ENCODE measurements around the gene FMNL1.
A peak's percentile ranks its signal among the peaks of the same experiment; 100 is the strongest.

Gene FMNL1

GRCh38 chr17:45279898-45280297 lies 58.2 kb downstream of the FMNL1 start:
- DNase-seq (ENCODE audit: low read depth): no peak

DNA sequence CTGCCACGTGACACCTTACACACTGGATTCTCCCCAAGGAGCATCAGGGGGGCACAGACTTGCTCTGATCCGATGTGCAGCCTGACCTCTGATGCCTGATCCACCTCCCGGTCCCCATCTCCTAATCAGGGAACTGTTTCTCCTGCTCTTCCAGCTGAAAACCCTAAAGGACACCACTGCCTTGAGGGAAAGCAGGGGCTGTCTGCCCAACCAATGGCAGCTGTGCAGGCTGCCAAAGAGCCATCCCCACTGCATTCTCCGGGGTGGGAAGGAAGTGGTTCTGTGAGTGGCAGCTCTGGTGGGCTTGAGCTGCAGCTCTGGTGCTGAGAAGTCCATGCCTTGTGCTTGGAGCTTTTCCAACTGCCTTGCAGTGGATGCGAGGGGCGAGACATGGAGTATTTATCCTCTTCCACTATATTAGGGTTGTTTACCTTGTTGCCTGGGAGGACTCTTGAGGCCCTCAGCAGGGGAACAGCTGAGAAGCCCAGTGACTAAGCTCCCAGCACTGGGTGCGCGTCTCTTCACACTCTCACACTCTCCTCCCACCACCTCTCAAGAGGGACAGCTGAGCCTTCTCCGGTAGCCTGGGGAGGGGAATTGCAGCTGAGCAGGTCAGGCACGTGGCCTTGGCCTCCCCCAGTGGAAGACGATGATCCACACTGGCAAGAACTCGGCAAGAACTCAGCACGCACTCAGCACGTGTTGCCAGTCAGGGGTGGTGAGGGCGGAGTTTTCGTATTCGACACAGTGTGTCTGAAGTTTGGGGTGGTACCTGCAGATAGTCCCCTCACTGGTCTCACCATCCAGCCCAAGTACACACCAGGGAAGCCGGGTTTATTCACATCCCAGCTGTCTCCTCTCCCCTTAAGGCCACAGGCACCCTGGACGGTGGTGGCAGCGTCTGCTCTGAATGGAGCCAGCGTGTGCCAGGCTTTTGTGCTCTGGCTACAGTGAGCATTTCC lies 61.3 kb downstream of the FMNL1 start:
- no peak for DNase-seq (ENCODE audit: low read depth)

- no peak for DNase-seq (ENCODE audit: low read depth)
Measured at GRCh38 chr17:45283711-45284110, 62.0 kb downstream of the FMNL1 start.

GRCh38 chr17:45284176-45285140 lies 62.8 kb downstream of the FMNL1 start:
- DNase-seq (ENCODE audit: low read depth): peak; percentile 37

DNA sequence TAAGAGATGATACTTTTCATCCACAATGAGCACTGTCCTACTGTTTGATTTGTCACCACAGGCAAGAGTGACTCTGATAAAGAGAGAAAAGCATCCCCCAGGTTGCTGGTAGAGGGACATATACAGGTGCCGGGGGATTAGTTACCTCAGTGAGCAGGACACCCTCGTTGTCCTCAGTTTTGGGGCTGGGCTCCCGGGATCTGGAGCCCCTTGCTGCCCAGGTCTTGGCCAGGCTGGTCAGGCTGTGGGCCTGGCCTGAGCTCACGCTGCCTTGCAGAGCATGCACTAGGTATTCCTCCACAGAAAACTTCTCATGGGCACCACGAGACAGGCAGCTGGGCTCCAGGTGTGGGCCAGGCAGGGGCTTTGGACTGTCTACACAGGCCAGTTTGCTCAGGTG lies 64.6 kb downstream of the FMNL1 start:
- no peak for DNase-seq (ENCODE audit: low read depth)

- no peak for DNase-seq (ENCODE audit: low read depth)
Measured at GRCh38 chr17:45287526-45288500, 66.1 kb downstream of the FMNL1 start.

DNA sequence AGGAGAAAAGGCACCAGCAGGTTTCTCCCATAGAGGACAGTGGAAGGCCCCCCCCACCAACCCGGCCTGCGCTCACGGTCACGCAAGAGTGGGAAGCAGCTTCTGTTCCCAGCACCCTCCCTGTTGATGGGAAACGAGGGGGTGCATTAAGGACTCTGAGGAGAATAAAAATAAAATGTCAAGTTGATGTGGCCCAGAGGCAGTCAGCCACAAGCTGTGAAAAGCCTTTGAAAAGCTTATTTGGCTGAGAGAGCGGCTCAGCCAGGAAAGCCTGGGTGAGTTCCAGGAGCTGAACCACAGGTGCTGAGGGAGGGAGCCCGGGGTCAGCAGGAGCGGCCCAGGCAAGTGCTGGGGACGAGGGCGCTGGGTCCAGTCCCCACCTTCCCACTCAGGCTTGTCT lies 67.1 kb downstream of the FMNL1 start:
- no peak for DNase-seq (ENCODE audit: low read depth)

DNA sequence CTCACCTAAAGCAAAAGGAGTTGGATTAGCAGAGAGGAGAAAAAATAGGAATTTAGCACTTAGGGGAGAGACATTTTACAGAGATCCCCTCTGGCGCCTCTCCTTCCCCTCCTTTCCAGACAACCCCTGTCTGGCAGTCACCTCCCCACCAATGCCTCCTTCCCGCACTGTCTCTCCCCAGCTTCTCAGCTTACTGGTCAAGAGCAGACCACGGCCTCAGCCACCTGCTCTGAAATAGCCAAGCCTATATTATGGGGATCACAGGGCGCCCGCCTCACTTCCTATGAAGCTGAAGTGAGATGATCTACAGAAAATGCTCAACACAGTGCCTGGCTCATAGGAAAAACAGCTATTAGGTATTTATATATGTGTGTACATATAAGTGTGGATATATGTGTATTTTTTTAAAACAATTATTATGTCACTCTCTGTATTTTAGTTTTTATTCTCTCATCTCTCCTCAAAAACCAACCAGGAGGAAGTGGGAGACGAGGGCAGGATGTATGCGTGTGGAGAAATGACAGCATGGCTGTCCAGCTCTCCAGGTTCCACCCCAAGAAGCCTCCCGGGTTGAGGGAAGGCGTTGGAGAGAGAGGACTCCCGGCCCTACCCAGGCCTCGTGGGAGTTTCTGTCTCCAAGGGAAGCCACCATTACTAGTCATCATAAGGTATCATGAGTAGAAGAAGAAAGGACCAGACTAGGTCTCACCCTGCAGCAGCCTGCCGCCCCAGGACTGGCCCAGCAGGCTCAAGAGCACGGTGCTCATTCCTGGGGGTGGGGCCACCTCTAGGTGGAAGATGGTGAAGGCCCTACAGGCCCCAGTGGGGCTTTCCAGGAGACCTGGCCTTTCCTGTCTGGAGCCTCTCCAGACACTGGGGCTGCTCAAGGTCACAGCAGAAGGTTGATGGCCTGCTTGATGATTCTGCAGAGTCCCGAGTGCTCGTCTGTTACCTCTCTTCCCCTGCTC lies 67.9 kb downstream of the FMNL1 start:
- no peak for DNase-seq (ENCODE audit: low read depth)

DNA sequence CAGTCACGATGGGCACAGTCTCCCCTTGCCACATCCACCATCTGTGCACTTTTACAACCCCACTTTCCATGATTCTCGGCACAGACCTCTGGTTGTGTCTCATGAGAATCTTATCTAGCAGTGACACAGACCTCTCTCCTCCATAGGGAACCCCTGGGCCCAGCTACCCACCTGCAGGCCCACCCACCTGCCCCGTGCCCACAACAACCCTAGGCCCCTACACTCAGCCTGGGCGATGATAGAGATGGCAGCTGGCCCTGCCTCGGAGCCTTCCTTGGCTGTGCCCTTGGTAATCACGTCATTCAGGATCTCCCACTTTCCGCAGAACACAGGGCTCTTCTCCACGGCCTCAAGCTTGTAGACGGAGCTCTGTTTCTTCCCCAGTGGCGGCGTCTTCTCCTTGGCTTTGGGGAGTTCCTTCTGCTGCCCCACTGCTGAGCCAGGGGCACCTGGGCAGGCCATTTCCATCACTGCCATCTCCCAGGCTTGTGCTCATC lies 68.6 kb downstream of the FMNL1 start:
- DNase-seq (ENCODE audit: low read depth): no peak

- no peak for DNase-seq (ENCODE audit: low read depth)
Measured at GRCh38 chr17:45291171-45291805, 69.6 kb downstream of the FMNL1 start.

DNA sequence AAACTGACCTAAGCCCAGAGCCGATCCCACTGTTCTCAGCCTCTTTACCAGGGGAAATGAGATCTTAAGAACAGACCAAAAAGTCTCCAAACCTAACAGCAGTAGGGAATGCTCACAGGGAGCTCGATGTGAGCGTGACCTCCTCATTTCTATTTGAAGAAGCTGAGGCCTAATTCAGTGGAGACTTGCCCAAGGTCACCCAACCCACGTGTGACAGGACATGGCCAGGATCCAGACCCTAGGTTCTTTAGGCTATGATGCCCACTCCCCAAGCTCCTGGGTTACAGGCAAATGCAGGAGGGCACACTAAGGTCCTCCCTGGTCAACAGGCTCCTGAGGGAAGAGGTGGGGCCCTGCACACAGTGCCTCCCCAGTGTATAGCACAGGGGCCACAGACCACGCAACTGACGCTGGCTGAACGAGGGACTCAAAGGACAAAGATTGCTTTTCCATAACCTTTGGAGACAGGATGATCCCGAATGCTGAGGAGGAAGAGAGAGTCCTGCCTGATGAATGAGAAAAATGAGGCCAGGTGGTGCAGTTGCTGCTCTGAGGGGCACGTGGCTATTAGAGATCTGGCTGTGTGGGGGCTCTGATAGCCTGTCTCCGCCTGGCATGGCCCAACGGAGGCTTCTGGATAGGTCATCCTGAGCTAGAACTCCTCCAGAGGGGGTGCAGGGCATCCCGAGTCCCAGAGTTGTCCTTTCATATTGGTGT lies 71.2 kb downstream of the FMNL1 start:
- no peak for DNase-seq (ENCODE audit: low read depth)

- peak; percentile 99 for DNase-seq (ENCODE audit: low read depth)
Measured at GRCh38 chr17:45293413-45294211, 71.9 kb downstream of the FMNL1 start.

- peak; percentile 81 for DNase-seq (ENCODE audit: low read depth)
Measured at GRCh38 chr17:45294506-45294905, 72.8 kb downstream of the FMNL1 start.

DNA sequence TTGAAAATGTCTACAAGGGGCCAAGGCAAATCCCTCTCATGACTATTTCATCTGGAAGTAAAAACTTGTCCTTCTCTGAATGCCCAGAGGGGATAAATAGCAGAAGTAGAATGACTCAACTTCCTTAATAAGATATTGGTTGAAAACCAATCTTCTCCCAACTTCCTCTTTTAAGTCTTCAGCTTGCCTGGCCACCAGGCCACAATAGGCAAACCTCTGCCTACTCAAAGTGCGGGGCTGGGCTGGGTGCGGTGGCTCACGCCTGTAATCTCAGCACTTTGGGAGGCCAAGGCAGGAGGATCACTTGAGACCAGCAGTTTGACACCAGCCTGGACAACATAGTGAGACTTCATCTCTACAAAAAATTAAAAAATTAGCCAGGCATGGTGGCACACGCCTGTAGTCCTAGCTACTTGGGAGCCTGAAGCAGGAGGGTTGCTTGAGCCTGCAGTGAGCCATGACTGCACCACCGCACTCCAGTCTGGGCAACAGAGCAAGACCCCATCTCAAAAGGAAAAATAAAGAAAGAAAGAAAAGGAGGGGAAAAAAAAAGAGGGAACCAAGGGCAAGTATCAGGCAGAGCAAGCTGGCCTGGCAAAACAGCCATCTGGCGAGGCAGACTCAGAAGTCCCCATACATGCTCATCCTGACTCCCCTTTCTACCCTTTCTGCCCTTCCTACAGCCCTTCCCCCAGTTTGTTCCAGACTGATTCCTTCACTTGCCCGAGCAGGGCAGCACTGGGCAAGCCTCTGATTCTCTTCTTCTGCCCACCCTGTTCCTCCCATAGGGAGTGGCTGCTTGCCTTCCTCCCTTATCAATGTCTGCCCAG lies 74.5 kb downstream of the FMNL1 start:
- peak; percentile 97 for DNase-seq (ENCODE audit: low read depth)

GRCh38 chr17:45296833-45297124 lies 75.1 kb downstream of the FMNL1 start:
- DNase-seq (ENCODE audit: low read depth): no peak

Measured in ELR (cell line).